ENCODE data around the gene GABARAPL2.

GRCh38 chr16:75615619-75616018 is 49.4 kb downstream of the GABARAPL2 start:
- TF ChIP-seq ZFP3 (CRISPR knock-in tag; IDR thresholded peaks at IDR 0.05) (no peak), ZNF565 (CRISPR knock-in tag; conservative IDR thresholded peaks at IDR 0.05; ENCODE audit: low read depth) (no peak), RARB (CRISPR knock-in tag; IDR thresholded peaks at IDR 0.05) (no peak), POU6F1 (CRISPR knock-in tag; IDR thresholded peaks at IDR 0.05; ENCODE audit: borderline replicate concordance, low read depth) (no peak), TOX (CRISPR knock-in tag; IDR thresholded peaks at IDR 0.05; ENCODE audit: borderline replicate concordance) (no peak)
- TF ChIP-seq, protein P1, sequence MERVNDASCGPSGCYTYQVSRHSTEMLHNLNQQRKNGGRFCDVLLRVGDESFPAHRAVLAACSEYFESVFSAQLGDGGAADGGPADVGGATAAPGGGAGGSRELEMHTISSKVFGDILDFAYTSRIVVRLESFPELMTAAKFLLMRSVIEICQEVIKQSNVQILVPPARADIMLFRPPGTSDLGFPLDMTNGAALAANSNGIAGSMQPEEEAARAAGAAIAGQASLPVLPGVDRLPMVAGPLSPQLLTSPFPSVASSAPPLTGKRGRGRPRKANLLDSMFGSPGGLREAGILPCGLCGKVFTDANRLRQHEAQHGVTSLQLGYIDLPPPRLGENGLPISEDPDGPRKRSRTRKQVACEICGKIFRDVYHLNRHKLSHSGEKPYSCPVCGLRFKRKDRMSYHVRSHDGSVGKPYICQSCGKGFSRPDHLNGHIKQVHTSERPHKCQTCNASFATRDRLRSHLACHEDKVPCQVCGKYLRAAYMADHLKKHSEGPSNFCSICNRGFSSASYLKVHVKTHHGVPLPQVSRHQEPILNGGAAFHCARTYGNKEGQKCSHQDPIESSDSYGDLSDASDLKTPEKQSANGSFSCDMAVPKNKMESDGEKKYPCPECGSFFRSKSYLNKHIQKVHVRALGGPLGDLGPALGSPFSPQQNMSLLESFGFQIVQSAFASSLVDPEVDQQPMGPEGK (CRISPR knock-in tag; IDR thresholded peaks at IDR 0.05; ENCODE audit: borderline replicate concordance), result no peak
